Left renal cortex interstitium (tissue), 4 donors: ENCODE data around the gene GHITM. TPM values are rescaled to one million over a fixed set of nuclear protein-coding genes. Genes with fewer than 3 reads are reported as not detected.
"Not testable (repeated sequence)": the region's sequence is repeated elsewhere in the genome, so short reads cannot be mapped to it uniquely, and the experiment has no call there.

Experiments
- DNase-seq, 4 donors: peaks; one replicate each; pipeline ENCODE4 v3.0.0-alpha.2; 2013; ENCODE audit warnings: low read depth in 4 of 4, low spot score in 2 of 4, missing footprints in 1 of 4
- polyA plus RNA-seq, 4 donors: library from polyadenylated mRNA; unstranded; fragments of 120-200 nt; gene quantifications; one replicate each; pipeline ENCODE4 v1.2.1, GENCODE V29; 2013; ENCODE audit not compliant: insufficient read length in 4 of 4

Gene GHITM
- polyA plus RNA-seq, 4 donors: 147 to 199 (median 171) TPM

DNA sequence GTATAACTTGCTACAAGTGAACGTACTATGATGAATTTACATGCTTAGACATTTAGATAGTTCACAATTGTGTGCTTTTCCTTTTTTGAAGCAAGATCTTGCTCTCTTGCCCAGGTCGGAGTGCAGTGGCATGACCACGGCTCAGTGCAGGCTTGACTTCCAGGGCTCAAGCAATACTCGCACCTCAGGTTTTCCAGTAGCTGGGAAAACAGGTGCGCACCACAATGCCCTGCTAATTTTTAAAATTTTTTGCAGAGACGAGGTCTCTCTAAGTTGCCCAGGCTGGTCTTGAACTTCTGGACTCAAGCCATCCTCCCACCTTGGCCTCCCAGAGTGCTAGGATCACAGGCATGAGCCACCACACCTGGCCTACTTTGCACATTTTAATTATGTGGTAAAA is 36.1 kb downstream of the GHITM start:
- no peak for DNase-seq

- DNase-seq: no peak
Observed at GRCh38 chr10:84176351-84176750, 37.0 kb downstream of the GHITM start.

- DNase-seq: no peak
Observed at GRCh38 chr10:84176836-84177474, 37.6 kb downstream of the GHITM start.

DNA sequence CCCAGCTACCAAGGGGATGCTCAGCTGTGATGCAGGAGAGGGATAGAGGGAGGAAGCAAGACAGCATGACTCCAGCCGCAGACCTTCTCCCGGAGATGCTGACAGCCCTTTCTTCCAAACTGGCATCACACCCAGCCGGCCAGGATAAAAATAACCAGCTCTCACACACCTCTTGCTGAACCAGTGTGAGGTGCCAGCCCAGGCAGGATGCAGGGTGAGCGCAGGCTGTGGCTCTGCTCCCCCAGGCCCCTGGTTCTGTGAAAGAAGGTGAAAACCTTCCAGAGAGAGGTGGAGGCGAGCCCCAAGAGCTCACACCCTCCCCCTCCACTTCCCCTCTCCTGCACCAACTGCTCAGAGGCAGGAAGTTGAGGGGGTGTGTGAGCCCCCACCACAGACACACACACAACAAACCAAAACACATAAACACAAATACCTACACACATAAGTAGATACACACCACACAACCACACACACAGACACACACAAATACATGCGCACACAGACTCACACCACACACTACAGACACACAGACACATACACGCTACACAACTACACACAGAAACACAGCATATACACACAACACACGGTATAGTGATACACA is 38.3 kb downstream of the GHITM start:
- no peak for DNase-seq

- DNase-seq: no peak
Observed at GRCh38 chr10:84178160-84178609, 38.9 kb downstream of the GHITM start.

- DNase-seq: peak in 1 of 4 donors; percentile 23
Observed at GRCh38 chr10:84179059-84179710, 39.9 kb downstream of the GHITM start.

GRCh38 chr10:84180386-84180785 is 41.1 kb downstream of the GHITM start:
- DNase-seq: not testable (repeated sequence)

- no peak for DNase-seq
Observed at GRCh38 chr10:84181631-84182030, 42.3 kb downstream of the GHITM start.

DNA sequence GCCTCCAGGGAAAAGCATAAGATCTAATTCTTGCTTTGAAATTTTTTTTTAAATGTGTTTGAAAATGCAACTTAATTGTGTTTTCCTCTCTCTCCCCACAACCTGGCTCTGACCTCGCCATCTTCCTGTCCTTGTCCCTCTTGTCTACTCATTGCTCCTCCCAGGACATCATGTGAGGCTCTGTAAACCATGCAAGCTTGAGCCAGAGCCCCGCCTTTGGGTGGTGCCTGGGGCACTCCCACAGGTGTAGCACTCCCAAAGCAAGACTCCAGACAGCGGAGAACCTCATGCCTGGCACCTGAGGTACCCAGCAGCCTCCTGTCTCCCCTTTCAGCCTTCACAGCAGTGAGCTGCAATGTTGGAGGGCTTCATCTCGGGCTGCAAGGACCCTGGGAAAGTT is 45.2 kb downstream of the GHITM start:
- DNase-seq: no peak

DNA sequence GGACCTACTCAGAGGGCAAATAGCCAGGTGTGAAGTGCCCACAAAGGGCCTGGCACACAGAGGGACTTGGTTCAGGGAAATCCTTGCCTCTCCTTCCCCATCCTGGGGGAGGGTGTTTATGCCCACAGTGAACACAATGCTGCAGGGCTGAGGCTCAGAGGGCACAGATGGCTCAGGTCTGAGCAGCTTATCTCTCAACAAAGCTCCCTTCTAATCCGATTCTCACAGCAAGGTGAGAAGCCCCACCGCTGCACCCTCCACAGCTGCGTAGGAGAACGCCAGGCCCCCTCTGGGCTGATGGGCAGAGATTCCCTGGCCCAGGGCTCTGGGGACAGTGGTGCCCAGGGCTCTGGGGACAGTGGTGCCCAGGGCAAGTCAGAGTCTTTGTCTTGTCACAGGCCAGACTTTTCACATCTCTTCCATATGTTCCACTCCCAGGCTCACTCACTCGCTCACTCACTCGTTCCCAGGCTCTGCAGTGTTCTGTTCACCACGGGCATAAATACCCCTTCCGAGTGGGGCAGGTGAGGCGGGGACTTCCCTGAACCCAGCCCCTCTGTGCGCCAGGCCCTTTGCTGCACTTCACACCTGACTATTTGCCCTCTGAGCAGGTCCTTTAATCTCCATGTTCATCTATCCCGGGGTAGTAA is 46.3 kb downstream of the GHITM start:
- DNase-seq: no peak

GRCh38 chr10:84188815-84189214 is 49.5 kb downstream of the GHITM start:
- DNase-seq: no peak

- no peak for DNase-seq
Observed at GRCh38 chr10:84190621-84191020, 51.3 kb downstream of the GHITM start.

- no peak for DNase-seq
Observed at GRCh38 chr10:84191106-84191505, 51.8 kb downstream of the GHITM start.

GRCh38 chr10:84193327-84193726 is 54.0 kb downstream of the GHITM start:
- no peak for DNase-seq

DNA sequence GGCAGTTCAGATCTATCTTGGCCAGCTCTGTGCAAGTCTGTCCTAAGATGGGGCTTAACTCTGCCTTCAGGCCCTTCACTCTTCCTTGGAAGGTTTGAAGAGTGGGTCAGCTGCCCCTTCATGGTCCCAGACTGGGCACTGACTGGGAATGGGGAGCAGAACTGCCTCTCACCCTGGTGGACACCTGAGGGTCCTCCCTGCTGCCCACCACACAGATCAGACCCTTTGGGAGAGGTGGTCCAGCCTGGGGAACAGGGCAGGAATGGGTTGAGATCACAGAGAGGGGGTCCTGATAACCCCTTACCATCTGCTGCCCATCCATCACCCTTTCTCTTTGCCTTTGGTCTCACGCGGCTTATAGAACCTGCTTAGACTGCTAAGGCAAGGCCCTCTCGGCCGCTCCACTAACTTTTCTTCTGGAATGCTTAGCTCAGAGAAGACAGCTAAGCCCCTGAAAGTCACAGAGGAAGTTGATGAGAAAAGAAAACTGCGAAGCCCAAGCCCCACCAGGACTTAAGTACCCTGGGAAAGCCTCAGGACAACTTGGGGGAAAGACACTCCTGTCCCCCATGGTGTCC is 54.6 kb downstream of the GHITM start:
- DNase-seq: no peak

GRCh38 chr10:84194424-84195043 is 55.2 kb downstream of the GHITM start, which contains the start of gene CDHR1:
TSS of gene CDHR1 (plus strand) at chr10:84194537. CDS start at chr10:84194761, 224 bp downstream.
- no peak for DNase-seq

DNA sequence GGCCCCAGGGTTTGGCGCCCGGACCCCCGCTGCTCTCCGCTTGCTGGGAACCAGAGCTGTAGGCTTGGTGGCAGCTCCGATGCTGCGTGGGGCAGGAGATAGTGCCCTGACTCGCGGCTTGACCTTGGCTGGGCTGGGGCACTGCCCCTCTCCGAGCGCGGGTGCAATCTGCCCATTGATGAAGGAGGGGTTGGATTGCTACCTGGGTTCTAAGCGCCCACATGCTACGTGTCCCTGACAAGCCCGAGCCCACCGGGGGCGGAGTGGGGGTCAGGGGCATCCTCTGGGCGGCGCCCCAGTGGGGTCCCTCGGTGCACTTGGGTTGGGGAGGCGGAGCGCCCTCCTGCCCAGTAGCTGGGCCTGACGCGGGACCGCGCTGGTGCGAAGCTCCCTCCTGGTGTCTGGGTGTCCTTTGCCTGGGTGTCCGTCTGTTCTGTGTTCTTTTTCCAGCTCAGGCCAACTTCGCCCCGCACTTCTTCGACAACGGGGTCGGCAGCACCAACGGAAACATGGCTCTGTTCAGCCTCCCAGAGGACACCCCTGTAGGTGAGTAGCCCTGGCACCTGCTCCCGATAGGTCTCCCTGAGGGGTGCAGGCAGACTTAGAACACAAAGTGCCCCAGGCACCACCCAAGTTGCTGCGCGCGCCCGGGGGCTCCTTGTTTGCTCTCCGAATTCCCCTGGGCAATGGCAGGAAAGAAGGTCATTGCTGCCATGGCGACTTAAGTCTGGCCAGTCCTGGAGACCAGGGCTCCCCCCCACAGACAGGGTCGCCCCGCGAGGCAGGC is 55.9 kb downstream of the GHITM start:
- no peak for DNase-seq

DNA sequence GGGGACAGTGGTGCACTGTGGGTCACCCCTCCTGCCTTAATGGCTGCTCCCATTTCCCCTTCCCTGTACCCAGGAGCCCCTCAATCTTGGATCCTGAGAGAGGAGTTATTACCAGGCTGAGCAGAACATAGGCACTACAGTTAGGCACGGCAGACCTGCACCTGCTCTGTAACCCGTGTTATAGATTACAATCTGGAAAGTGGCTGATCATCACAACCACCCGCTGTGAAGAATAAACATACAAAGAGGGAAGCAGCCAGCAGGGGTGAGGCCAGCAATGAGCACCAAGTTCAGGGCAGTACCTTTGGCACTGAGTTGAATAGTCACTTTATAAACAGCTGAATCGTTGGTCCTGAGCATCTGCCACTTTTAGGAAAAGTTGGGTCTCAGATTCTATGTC is 56.8 kb downstream of the GHITM start:
- no peak for DNase-seq

GRCh38 chr10:84196941-84197340 is 57.6 kb downstream of the GHITM start:
- no peak for DNase-seq

- no peak for DNase-seq
Observed at GRCh38 chr10:84197643-84198042, 58.3 kb downstream of the GHITM start.
